ENCODE measurements around the gene NOX4.
A peak's percentile ranks its signal among the peaks of the same experiment; 100 is the strongest.

Gene NOX4

GRCh38 chr11:89484896-89485295 is 6.3 kb downstream of the NOX4 start:
- Histone ChIP-seq H3K4me1 (ENCODE audit: low read length) (no peaks in the 10 kb centered on the region), H3K27ac (ENCODE audit: low read length) (no peak overlapping the region), H4K20me1 (ENCODE audit: insufficient read depth, low read length) (no peaks in the 10 kb centered on the region), H3K9me3 (ENCODE audit: insufficient read depth, low read length) (no peaks in the 10 kb centered on the region), H3K36me3 (replicated peaks; ENCODE audit: low read depth, low read length) (no peaks in the 10 kb centered on the region), H2AFZ (ENCODE audit: low read depth, low read length) (no peak overlapping the region), H3K27me3 (ENCODE audit: low read depth, low read length) (no peaks in the 10 kb centered on the region), H3K79me2 (ENCODE audit: low read length) (no peaks in the 10 kb centered on the region), H3K4me3 (ENCODE audit: low read length) (no peak overlapping the region), H3K4me2 (ENCODE audit: low read length) (no peak overlapping the region), H3K9ac (ENCODE audit: low read length) (no peak overlapping the region)
- TF ChIP-seq EZH2phosphoT487 (IDR thresholded peaks at IDR 0.05; ENCODE audit: low read depth), result no peak
- TF ChIP-seq, protein P1, sequence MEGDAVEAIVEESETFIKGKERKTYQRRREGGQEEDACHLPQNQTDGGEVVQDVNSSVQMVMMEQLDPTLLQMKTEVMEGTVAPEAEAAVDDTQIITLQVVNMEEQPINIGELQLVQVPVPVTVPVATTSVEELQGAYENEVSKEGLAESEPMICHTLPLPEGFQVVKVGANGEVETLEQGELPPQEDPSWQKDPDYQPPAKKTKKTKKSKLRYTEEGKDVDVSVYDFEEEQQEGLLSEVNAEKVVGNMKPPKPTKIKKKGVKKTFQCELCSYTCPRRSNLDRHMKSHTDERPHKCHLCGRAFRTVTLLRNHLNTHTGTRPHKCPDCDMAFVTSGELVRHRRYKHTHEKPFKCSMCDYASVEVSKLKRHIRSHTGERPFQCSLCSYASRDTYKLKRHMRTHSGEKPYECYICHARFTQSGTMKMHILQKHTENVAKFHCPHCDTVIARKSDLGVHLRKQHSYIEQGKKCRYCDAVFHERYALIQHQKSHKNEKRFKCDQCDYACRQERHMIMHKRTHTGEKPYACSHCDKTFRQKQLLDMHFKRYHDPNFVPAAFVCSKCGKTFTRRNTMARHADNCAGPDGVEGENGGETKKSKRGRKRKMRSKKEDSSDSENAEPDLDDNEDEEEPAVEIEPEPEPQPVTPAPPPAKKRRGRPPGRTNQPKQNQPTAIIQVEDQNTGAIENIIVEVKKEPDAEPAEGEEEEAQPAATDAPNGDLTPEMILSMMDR (IDR thresholded peaks at IDR 0.05; ENCODE audit: low read depth, low read length), result no peak

- Histone ChIP-seq H3K4me1 (ENCODE audit: low read length) (no peaks in the 10 kb centered on the region), H3K9me3 (ENCODE audit: insufficient read depth, low read length) (no peaks in the 10 kb centered on the region), H3K27me3 (ENCODE audit: low read depth, low read length) (no peaks in the 10 kb centered on the region), H3K36me3 (replicated peaks; ENCODE audit: low read depth, low read length) (no peaks in the 10 kb centered on the region), H2AFZ (ENCODE audit: low read depth, low read length) (no peak overlapping the region), H4K20me1 (ENCODE audit: insufficient read depth, low read length) (no peaks in the 10 kb centered on the region), H3K79me2 (ENCODE audit: low read length) (no peaks in the 10 kb centered on the region), H3K4me3 (ENCODE audit: low read length) (no peak overlapping the region), H3K27ac (ENCODE audit: low read length) (no peak overlapping the region), H3K4me2 (ENCODE audit: low read length) (0 out of 2 replicates have a peak overlapping the region, but pooled peaks have one; percentile 22), H3K9ac (ENCODE audit: low read length) (no peak overlapping the region)
- TF ChIP-seq, protein P1 (IDR thresholded peaks at IDR 0.05; ENCODE audit: low read depth, low read length), result peak; percentile 20; the same call in 1 of the 2 replicates
- no peak for TF ChIP-seq EZH2phosphoT487 (IDR thresholded peaks at IDR 0.05; ENCODE audit: low read depth)
Measured at GRCh38 chr11:89477175-89477574, 14.0 kb downstream of the NOX4 start.

- Histone ChIP-seq H3K36me3 (replicated peaks; ENCODE audit: low read depth, low read length) (no peaks in the 10 kb centered on the region), H3K4me1 (ENCODE audit: low read length) (no peaks in the 10 kb centered on the region), H2AFZ (ENCODE audit: low read depth, low read length) (no peak overlapping the region), H3K27me3 (ENCODE audit: low read depth, low read length) (no peaks in the 10 kb centered on the region), H3K27ac (ENCODE audit: low read length) (no peak overlapping the region), H3K9ac (ENCODE audit: low read length) (no peak overlapping the region), H3K4me3 (ENCODE audit: low read length) (no peak overlapping the region), H4K20me1 (ENCODE audit: insufficient read depth, low read length) (no peaks in the 10 kb centered on the region), H3K4me2 (ENCODE audit: low read length) (no peak overlapping the region), H3K9me3 (ENCODE audit: insufficient read depth, low read length) (no peaks in the 10 kb centered on the region), H3K79me2 (ENCODE audit: low read length) (no peaks in the 10 kb centered on the region)
- no peak for TF ChIP-seq EZH2phosphoT487 (IDR thresholded peaks at IDR 0.05; ENCODE audit: low read depth)
- TF ChIP-seq, protein P1 (IDR thresholded peaks at IDR 0.05; ENCODE audit: low read depth, low read length), result no peak
Measured at GRCh38 chr11:89463266-89463780, 27.9 kb downstream of the NOX4 start.

DNA sequence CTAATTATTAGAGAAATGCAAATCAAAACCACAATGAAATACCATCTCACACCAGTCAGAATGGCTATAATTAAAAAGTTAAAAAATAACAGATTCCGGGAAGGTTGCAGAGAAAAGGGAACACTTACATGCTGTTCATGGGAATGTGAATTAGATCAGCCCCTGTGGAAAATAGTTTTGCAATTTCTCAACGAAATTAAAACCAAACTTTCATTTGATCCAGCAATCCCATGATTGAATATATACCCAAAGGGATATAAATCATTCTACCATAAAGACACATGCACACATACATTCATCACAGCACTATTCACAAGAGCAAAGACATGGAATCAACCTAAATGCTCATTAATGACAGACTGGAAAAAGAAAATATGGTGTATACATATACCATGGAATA is 32.5 kb downstream of the NOX4 start:
- Histone ChIP-seq H3K27me3 (ENCODE audit: low read depth, low read length) (no peaks in the 10 kb centered on the region), H3K9me3 (ENCODE audit: insufficient read depth, low read length) (no peaks in the 10 kb centered on the region), H3K79me2 (ENCODE audit: low read length) (no peaks in the 10 kb centered on the region), H2AFZ (ENCODE audit: low read depth, low read length) (no peak overlapping the region), H3K27ac (ENCODE audit: low read length) (no peak overlapping the region), H3K9ac (ENCODE audit: low read length) (no peak overlapping the region), H3K4me3 (ENCODE audit: low read length) (no peak overlapping the region), H3K36me3 (replicated peaks; ENCODE audit: low read depth, low read length) (no peaks in the 10 kb centered on the region), H3K4me1 (ENCODE audit: low read length) (no peaks in the 10 kb centered on the region), H3K4me2 (ENCODE audit: low read length) (no peak overlapping the region), H4K20me1 (ENCODE audit: insufficient read depth, low read length) (no peaks in the 10 kb centered on the region)
- TF ChIP-seq, protein P1 (IDR thresholded peaks at IDR 0.05; ENCODE audit: low read depth, low read length), result no peak
- no peak for TF ChIP-seq EZH2phosphoT487 (IDR thresholded peaks at IDR 0.05; ENCODE audit: low read depth)

All from OCI-LY3 (cell line).